RCC 7860 (cell line): ENCODE measurements around the gene OOSP1.
"Not testable (repeated sequence)": the region's sequence is repeated elsewhere in the genome, so short reads cannot be mapped to it uniquely, and the experiment has no call there.

Experiments used
- DNase-seq: peaks from one replicate; pipeline ENCODE4 v3.0.0-alpha.2; 2015; ENCODE audit warnings: low spot score
- FAIRE-seq: peaks from 2 replicates; lab custom pipeline; 2012; peaks lifted over from hg19 to GRCh38; lab: Jason Lieb, UNC

Gene OOSP1, protein sequence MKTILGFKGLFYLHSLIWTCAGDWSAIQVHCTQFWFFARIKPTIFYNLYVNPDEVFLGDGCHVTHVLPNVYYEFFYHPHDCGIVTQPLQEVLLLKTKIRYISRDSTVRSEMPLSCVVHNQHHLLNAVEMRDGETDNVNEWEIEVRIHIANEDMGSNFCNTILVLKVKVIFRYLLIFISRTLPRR

DNA sequence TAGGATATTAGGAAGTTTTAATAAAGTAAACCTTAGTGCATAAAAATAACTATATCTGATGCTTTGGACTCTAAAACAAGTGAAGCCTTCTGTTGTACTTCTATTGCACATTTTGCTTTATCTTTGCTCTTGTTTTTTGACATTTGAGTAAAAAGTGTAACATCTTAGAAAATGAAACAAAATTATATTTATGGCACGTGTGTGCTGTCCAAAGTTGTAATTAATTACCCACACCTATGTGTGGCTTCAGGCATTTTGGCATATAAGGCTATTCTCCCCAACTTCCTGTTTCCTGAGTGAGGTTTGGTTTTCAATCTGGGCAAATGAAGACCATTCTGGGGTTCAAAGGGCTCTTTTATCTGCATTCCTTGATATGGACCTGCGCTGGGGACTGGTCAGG lies at the start of gene OOSP1:
OOSP1 (plus strand) TSS at position 301 of the 400 bp plus-strand sequence; CDS start at position 324, 23 bp downstream.
- DNase-seq (no peak), FAIRE-seq (no peak)

DNA sequence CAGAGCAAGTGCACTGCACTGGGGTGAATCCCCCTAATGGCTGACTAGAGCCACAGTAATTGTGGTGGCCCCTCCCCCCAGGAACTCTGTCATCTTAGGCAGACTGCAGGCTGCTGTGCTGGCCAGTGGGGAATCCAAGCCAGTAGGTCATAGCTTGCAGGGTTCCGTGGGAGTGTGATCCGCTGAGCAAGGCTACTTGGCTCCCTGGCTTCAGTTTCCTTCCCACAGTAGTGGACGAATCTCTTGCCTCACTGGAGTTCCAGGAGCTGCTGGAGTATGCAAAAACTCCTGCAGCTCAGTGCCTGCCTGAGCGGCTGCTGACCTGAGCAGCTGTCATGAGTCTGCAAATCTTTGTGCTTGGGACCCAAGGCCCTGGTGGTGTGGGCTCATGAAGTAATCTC lies 46.5 kb upstream of the OOSP1 start:
- FAIRE-seq (no peak), DNase-seq (no peak)

DNA sequence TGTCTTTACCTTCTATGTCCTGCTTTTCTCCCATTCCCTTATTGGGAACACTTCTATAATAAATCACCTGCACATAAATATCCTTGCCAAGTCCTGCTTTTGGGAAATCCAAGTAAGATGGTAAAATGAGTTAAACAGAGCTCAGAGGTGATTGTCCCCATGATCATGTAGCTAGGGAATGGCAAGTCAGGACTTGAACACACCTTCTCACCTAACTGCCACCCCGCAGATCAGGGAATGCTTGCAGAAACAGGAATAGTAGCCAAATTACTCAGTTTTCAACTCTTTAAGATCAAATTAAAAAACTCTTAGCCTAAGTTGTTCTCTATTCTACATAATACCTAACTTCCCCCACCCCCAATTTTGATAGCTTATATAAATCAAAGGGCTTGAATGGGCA lies 43.6 kb upstream of the OOSP1 start:
- no peak for DNase-seq
- FAIRE-seq = no peak

DNA sequence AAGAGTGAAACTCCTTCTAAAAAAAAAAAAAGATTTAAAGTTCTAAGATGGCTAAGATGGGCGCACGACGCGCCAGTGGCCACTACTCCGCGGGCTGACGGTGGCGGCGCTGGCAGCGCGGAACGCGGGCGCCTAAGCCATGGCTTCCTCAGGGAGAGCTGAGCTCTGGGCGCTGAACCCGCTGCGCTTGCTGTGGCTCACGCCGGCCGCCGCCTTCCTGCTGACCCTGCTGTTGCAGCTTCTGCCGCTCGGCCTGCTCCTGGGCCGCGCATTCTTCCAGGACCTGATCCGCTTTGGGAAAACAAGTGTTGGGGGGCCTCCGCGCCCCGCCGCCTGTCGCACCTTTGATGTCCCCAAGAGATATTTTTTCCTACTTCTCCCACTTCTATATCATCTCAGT lies 40.2 kb upstream of the OOSP1 start:
- FAIRE-seq (no peak), DNase-seq (no peak)

DNA sequence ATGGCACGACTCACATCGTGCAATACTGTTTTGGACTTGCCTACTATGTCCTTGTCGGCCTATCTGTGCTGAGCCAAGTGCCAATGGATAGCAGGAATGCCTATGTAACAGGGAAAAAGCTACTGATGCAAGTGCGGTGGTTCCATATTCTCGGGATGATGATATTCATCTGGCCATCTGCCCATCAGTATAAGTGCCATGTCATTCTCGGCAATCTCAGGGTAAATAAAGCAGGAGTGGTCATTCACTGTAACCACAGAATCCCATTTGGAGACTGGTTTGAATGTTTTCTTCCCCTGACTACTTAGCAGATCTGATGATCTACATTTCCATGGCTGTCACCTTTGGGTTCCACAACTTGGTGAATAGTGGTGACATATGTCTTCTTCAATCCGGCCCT lies 39.6 kb upstream of the OOSP1 start:
- FAIRE-seq (no peak), DNase-seq (no peak)

DNA sequence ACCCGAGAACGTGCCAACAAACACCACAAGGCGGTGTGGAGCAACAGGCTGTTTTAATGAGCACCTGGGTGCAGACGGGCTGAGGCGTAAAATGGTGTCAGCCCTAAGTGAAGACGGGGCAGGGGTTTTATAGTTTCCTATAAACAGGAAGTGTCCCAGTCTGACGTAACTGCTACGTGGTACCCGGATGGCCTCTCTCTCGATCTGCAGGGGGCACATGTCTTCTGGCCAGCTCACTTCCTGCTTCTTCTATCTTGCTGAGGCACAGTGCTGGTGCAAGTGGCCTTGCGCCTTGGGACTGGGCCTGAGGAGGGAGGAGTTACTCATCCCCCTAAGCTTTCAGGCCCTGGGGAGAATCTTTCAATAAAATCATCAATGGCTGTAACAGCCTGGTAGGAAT lies 38.7 kb upstream of the OOSP1 start:
- no peak for FAIRE-seq
- no peak for DNase-seq

DNA sequence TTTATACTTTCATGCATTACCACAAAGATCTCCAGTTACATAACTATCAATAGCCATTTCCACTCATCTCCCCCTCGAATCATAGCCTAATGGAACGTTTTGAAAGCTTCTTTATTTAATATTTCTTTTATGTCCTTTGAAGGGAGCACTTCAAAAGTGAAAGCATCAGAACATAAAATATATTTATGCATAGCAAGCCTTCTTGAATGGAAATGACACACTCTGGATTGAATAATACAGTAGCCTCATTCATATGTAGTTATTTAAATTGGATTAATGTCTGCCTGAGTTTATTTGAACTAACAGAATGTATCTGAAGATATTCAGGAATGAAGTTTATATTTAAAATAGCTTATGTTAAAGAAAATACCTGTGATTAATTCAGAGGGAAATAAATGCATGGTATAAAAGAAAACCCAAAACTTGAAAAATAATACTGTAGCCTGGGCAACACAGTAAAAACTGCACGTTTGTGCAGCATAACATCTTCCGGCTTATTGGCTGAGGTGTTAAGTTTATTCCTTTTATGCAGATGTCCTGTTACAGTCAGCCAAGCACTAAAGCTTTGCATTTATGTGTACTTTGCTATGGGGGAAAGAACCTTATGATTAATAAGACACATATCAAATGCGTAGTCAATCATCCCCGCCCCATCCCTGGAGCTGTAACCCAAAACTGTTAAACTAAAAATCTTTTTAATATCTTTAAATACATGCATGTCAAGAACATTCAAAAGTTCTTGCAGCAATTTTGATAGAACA lies 37.7 kb upstream of the OOSP1 start:
- FAIRE-seq (no peak), DNase-seq (no peak)

DNA sequence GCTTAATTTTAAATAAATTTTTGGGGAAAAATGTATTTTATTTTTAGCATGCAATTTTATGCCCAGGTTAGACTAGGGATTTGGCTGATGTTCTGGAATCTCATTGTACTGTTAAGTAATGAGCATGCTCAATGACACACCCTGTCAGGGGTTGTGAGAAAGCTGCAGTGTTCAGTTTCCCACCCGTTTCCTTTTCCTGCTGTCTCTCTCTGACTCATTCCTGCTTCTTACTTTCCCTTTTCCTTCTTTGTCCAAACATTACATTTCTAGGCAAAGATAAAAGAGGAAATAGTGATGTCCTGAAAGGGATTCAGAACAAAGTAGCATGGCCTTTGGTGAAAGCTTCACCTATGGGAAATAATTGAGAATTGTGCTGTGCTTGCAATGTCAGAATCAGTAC lies 36.9 kb upstream of the OOSP1 start:
- DNase-seq = peak; percentile 8

DNA sequence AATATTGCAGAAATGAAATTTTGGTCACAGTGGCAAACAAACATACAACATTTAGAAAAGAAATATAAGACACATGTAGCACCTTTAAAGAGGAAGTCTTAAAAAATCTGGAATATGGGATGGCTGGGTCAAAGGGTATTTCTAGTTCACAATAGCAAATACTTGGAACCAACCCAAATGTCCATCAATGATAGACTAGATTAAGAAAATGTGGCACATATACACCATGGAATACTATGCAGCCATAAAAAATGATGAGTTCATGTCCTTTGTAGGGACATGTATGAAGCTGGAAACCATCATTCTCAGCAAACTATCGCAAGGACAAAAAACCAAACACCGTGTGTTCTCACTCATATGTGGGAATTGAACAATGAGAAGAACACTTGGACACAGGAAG lies 34.7 kb upstream of the OOSP1 start:
- not testable (repeated sequence) for FAIRE-seq

More for the DNA sequence above, 36.9 kb upstream of the OOSP1 start:
- FAIRE-seq = no peak

DNA sequence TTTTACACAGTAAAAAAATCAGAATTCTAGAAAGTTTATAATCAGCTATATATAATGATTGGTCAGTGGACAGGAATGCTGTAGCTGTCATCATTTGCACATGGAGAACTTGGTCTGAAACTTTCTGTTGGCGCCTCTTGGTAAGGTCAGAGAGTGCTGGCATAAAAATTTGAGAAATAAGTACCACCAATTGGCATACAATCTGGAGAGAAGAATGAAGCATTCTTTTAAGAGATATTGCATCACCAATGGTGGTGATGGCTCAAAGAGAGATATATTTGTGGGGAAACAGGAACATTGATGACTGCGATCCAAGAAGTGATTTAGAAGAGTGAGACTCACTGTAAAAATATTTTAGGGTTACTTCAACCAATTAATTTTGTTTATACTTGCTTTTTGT lies 19.8 kb upstream of the OOSP1 start:
- FAIRE-seq (no peak), DNase-seq (no peak)

More for the DNA sequence above, 34.7 kb upstream of the OOSP1 start:
- DNase-seq = not testable (repeated sequence)

DNA sequence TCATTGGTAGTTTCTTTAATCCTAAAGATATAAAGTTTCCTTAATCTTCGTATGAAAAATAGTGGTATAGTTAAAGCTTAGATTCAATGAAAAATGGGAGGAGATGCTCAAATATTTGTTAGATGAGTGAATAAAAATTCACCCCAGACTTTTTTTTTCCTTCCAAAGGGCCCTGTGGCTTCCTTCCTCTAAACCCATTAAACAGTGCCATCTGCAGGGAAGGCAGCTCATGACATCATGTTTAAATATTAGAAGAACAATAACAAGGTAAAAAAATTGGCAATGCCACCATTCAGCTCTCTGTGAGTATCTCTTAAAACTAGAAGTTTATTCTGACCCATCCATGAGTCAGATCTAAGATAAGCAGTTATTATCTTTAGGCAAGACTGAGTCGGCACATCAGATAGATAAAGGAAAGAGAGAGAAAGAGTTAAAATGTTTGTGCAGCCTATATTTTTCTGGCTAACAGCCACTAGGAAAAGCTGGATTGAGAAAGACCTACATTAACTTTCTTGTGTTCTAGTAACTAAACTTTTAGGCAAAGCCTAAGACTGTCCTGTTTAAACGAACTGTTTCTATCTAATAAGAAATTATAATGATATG lies 19.1 kb upstream of the OOSP1 start:
- FAIRE-seq = peak; percentile 46
- peak; percentile 24 for DNase-seq

DNA sequence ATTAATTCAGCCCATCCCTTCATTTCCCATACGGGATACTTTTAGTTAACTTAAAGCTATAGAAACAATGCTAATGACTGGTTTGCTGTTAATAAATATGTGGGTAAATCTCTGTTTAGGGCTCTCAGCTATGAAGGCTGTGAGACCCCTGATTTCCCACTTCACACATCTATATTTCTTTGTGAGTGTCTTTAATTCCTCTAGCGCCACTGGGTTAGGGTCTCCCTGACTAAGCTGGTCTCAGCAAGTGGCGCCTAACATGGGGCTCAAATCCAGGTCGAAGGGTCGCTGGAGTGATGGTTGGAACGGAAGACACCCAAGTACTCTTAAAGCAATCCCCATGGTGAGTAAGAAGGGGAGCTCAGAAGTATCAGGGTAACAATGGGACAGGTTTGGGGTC lies 14.4 kb upstream of the OOSP1 start:
- FAIRE-seq (no peak), DNase-seq (no peak)

DNA sequence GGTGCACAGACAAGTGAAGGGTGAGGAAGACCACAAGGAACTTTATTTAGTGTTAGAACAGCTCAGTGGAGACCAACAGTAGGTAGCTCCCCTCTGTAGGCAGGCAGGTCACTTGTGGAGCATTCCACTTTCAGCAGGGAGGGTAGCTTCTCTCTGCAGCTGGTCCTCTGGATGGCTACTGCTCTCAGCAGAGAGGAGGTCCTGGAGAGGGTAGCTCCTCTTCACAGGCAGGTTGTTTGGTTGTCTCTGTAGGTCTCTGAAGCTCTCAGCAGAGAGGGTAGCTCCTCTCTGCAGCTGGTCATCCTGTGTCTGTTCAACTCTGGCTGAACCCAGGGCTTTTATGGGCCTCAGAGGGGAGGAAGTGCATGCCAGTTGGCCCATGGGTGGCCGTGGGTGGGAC lies 6.5 kb upstream of the OOSP1 start:
- FAIRE-seq (no peak), DNase-seq (no peak)

DNA sequence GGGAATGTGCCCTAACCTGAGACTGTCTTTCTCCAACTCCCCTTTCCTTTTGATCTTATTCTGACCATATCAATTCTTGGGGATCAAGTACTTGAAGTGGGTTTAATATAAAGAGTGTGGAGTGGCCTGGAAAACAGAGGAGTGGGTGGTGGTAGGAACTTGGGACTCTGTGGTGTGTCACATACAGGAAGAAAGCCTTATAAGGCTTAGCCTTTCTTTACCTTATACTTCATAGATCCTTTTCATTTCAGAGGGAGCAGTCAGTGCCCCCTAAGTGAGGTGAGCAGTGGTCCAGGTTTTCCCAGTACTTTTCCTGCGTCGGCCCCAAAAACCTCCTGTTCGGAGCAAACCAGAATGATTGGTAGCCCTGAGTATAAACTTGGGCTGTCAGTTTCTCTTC lies 486 bp downstream of the OOSP1 start:
- FAIRE-seq (no peak), DNase-seq (no peak)

DNA sequence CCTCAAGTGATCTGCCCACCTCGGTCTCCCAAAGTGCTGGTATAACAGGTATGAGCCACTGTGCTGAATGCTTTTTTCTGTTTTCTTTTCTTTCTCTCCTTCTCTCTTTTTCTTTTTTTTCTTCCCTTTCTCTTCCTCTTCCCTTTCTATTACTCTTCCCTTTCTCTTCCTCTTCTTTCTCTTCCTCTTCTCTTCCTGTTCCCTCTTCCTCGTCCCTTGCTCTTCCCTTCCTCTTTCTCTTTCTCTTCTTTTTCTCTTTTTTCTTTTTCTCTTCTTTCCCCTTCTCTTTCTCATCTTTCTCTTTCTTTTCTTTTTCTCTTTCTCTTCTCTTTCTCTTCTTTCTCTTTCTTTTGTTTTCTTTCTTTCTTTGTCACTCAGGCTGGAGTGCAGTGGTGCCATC lies 1.2 kb downstream of the OOSP1 start:
- DNase-seq = no peak
- FAIRE-seq = no peak

DNA sequence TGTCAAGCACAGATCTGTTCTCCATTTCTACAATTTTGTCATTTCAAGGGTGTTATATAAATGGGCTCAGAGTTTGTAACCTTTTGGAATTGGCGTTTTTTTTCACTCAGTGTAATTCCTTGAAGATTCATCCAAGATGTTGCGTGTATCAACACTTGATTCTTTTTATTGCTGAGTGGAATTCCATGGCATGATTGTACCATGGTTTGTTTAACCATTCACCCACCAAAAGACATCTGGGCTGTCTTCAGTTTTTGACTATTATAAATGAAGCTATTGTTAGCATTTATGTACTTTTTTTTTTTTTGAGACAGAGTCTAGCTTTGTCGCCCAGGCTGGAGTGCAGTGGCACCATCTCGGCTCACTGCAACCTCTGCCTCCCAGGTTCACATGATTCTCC lies 2.9 kb downstream of the OOSP1 start:
- FAIRE-seq = no peak
- DNase-seq = no peak

DNA sequence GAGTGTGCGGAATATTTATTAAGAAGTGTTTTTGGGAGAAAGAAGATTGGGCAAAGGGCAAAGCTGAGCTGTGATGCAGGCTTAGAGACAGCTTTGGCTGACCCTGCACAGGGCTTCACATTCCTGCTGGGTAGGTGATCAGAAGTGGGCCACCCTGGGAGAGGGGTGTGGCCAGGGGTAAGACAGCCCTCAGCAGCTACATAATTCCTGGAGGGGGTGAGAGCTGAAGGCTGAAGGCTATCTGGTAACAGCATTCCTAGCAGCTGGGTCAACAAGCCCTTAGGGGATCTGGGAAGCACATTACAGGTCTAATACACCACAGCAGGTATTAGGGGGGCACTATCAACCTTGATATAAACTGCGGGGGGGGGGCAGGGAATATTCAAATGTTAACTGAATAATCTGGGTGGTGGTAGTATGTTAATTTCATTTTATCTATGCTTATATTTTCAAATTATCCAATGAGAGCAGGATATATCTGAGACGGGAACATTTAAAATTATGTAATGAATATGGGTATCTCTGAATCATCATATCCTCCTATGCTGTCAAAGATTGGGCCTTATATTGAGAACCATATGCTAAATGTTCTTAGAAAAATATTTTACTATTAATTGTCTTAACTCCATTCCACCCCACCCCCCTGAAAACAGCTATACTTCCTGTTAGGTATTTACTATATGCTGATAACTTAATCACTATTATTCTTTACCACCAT lies 5.9 kb downstream of the OOSP1 start:
- FAIRE-seq (no peak), DNase-seq (no peak)

DNA sequence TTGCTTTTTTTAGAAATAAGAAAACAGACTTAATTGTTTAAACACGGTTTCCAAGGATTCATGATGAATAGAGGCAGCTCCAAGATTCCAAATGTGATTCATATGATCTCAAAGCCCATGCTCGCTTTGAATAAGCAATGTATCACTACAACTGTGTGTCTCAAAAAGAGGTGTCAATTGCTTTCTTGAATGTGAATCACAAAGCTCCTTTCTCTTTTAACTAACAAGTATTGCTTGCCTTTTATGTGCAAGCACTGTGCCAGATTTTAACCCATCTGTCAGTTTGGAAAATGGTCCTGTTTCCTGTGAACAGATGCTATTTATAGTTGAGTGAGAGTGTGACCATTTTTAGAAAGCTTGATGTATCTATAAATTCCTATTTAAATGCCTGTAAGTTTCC lies 6.5 kb downstream of the OOSP1 start:
- DNase-seq (no peak), FAIRE-seq (no peak)

DNA sequence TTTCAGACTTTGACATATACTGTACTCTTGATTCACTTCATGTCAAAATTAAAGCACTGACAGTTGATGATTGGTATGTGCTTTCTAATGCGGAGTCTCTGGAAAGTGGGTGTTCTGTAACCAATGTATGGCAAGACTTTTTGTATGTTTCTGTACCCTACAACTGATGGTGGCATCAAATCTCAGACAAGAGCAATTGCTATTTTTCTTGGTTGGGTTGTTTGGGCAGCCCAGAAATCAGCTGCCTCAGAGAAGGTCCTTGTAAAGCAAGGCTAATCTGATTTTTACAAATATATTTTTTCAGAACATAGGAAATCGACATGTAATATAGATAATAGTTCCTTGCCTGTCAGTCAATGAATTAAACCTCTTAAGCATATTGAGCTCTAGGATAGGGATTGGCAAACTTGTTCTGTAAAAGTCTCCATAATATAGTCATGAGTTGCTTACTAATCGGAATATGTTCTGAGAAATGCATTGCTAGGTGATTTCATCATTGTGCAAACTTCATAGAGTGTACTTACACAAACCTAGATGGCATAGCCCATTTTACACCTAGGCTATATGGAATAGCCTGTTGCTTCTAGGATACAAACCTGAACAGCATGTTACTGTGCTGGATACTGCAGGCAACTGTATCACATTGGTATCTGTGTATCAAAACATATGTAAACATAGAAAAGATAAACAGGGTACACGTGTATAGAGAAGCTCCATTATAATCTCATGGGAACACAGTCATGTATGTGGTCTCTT lies 15.4 kb downstream of the OOSP1 start:
- FAIRE-seq (no peak), DNase-seq (no peak)

DNA sequence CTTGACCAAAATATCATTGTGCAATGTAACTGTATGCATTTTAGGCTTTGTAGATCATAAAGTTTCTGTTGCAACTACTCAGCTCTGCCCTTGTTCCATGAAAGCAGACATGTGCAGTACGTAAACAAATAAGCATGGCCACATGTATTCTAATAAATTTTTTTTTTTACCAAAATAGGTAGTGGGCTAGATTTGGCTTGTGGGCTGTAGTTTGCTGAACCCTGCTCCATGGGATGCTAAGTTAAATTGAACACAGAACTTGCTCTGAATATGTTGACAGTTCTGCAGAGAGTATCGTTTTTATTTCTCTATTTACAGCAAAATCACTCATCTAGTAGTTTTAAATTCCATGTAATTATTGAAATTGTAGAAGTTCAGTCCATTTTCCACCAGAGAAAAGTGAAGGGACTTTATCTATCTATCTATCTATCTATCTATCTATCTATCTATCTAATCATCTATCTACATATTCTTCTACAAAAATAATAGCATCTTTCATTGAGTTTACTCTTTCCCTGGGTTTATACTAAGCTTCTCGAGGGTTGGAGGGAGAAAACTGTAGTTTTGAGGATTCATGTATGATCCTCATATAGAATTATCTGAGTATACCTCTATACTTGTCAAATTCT lies 16.1 kb downstream of the OOSP1 start:
- no peak for FAIRE-seq
- DNase-seq = no peak
